HG02852 (cell line): ENCODE measurements around the gene KIAA0232.
"Not testable (repeated sequence)": the region's sequence is repeated elsewhere in the genome, so short reads cannot be mapped to it uniquely, and the experiment has no call there.

Source experiments
- ATAC-seq: cut with Tn5 transposase; IDR thresholded peaks from one replicate; pipeline ENCODE4 v1.9.1; 2021; ENCODE audit warnings: mild to moderate bottlenecking, moderate library complexity; ENCODE audit not compliant: unreplicated experiment

The KIAA0232 gene

GRCh38 chr4:6875431-6875831, 92.9 kb downstream of the KIAA0232 start:
- ATAC-seq: no peak

GRCh38 chr4:6876440-6876839, 93.9 kb downstream of the KIAA0232 start:
- no peak for ATAC-seq

- ATAC-seq: no peak
Measured at GRCh38 chr4:6877067-6877466, 94.5 kb downstream of the KIAA0232 start.

GRCh38 chr4:6878451-6879059, 96.0 kb downstream of the KIAA0232 start:
- no peak for ATAC-seq

- no peak for ATAC-seq
Measured at GRCh38 chr4:6880691-6881090, 98.2 kb downstream of the KIAA0232 start.

- no peak for ATAC-seq
Measured at GRCh38 chr4:6881908-6882307, 99.4 kb downstream of the KIAA0232 start.

- ATAC-seq: no peak
Measured at GRCh38 chr4:6884341-6884870, 101.9 kb downstream of the KIAA0232 start.

GRCh38 chr4:6885953-6886557, 103.5 kb downstream of the KIAA0232 start:
- ATAC-seq: no peak

GRCh38 chr4:6886886-6887285, 104.4 kb downstream of the KIAA0232 start:
- no peak for ATAC-seq

- ATAC-seq: no peak
Measured at GRCh38 chr4:6887591-6888371, 105.3 kb downstream of the KIAA0232 start.

GRCh38 chr4:6888506-6889071, 106.1 kb downstream of the KIAA0232 start:
- no peak for ATAC-seq

GRCh38 chr4:6889101-6889735, 106.7 kb downstream of the KIAA0232 start:
- ATAC-seq: no peak

GRCh38 chr4:6889736-6890324, 107.3 kb downstream of the KIAA0232 start:
- no peak for ATAC-seq

GRCh38 chr4:6890358-6890757, 107.8 kb downstream of the KIAA0232 start:
- no peak for ATAC-seq

- not testable (repeated sequence) for ATAC-seq
Measured at GRCh38 chr4:6890971-6891370, 108.4 kb downstream of the KIAA0232 start.

- ATAC-seq: no peak
Measured at GRCh38 chr4:6891436-6892170, 109.1 kb downstream of the KIAA0232 start.

GRCh38 chr4:6892190-6892908, 109.8 kb downstream of the KIAA0232 start:
- ATAC-seq: no peak

GRCh38 chr4:6892909-6893202, 110.3 kb downstream of the KIAA0232 start:
- no peak for ATAC-seq

- ATAC-seq: no peak
Measured at GRCh38 chr4:6893449-6894085, 111.0 kb downstream of the KIAA0232 start.
